GM12892 (cell line): ENCODE data around the gene FLII.

Experiments
- POLR2A ChIP-seq: IDR thresholded peaks from 2 replicates; pipeline ENCODE4 v1.6.1; 2011; ENCODE audit warnings: low read depth, low read length, control low read depth
- POLR2AphosphoS5 ChIP-seq: IDR thresholded peaks from 2 replicates; pipeline ENCODE4 v1.6.1; 2011; ENCODE audit warnings: low read depth, low read length, control low read depth

- TF ChIP-seq POLR2A (no peak), POLR2AphosphoS5 (no peak)
These were observed 26.8 kb upstream of the FLII start for GRCh38 chr17:18285296-18285695.
